ENCODE measurements around the gene RNF169.
"Not testable (repeated sequence)": the region's sequence is repeated elsewhere in the genome, so short reads cannot be mapped to it uniquely, and the experiment has no call there.

GRCh38 chr11:74750598-74750997, 1.9 kb downstream of the RNF169 start:
- TF ChIP-seq TAF1 (IDR thresholded peaks at IDR 0.05; ENCODE audit: low read depth, low read length); POLR2A (IDR thresholded peaks at IDR 0.05; ENCODE audit: control extremely low read depth in 1 of 2, low read depth in 2 of 2, low read length in 2 of 2): not testable (repeated sequence)

All from H1 (cell line).